ENCODE results near the gene CFAP410. TPM values are rescaled to one million over a fixed set of nuclear protein-coding genes. Genes with fewer than 3 reads are reported as not detected.

CFAP410 gene
- total RNA-seq, 1 donor from 2014 or later: 20.6 TPM

- peaks cover 8% of the 10 kb centered on the region for H3K9me3 Mint-ChIP-seq (ENCODE audit: unreplicated experiment)
- no peaks in the 10 kb centered on the region for H3K36me3 Mint-ChIP-seq (ENCODE audit: unreplicated experiment)
- no peak for TF ChIP-seq CTCF (IDR thresholded peaks at IDR 0.05; ENCODE audit: partially characterized antibody, unreplicated experiment)
- DNase-seq: no peak
- H3K4me3 Mint-ChIP-seq (ENCODE audit: unreplicated experiment): no peak overlapping the region
- peaks cover 20% of the 10 kb centered on the region for H3K4me1 Mint-ChIP-seq (ENCODE audit: low read depth, unreplicated experiment)
- peaks cover 17% of the 10 kb centered on the region for H3K27me3 Mint-ChIP-seq (ENCODE audit: unreplicated experiment)
- H3K27ac Mint-ChIP-seq (ENCODE audit: unreplicated experiment): no peak overlapping the region
These were observed 5.5 kb downstream of the CFAP410 start for GRCh38 chr21:44333509-44334328.

GRCh38 chr21:44332965-44333364, 6.2 kb downstream of the CFAP410 start:
- no peak overlapping the region for H3K4me3 Mint-ChIP-seq (ENCODE audit: unreplicated experiment)
- no peak for TF ChIP-seq CTCF (IDR thresholded peaks at IDR 0.05; ENCODE audit: partially characterized antibody, unreplicated experiment)
- peaks cover 8% of the 10 kb centered on the region for H3K9me3 Mint-ChIP-seq (ENCODE audit: unreplicated experiment)
- no peak overlapping the region for H3K27ac Mint-ChIP-seq (ENCODE audit: unreplicated experiment)
- no peaks in the 10 kb centered on the region for H3K36me3 Mint-ChIP-seq (ENCODE audit: unreplicated experiment)
- no peak for DNase-seq
- peaks cover 16% of the 10 kb centered on the region for H3K27me3 Mint-ChIP-seq (ENCODE audit: unreplicated experiment)
- peaks cover 20% of the 10 kb centered on the region for H3K4me1 Mint-ChIP-seq (ENCODE audit: low read depth, unreplicated experiment)

GRCh38 chr21:44332383-44332782, 6.8 kb downstream of the CFAP410 start:
- no peaks in the 10 kb centered on the region for H3K36me3 Mint-ChIP-seq (ENCODE audit: unreplicated experiment)
- no peak for TF ChIP-seq CTCF (IDR thresholded peaks at IDR 0.05; ENCODE audit: partially characterized antibody, unreplicated experiment)
- H3K27me3 Mint-ChIP-seq (ENCODE audit: unreplicated experiment): peaks cover 14% of the 10 kb centered on the region
- peaks cover 6% of the 10 kb centered on the region for H3K9me3 Mint-ChIP-seq (ENCODE audit: unreplicated experiment)
- H3K4me1 Mint-ChIP-seq (ENCODE audit: low read depth, unreplicated experiment): peaks cover 14% of the 10 kb centered on the region
- H3K27ac Mint-ChIP-seq (ENCODE audit: unreplicated experiment): no peak overlapping the region
- H3K4me3 Mint-ChIP-seq (ENCODE audit: unreplicated experiment): no peak overlapping the region
- no peak for DNase-seq

GRCh38 chr21:44331650-44332307, 7.4 kb downstream of the CFAP410 start:
- Mint-ChIP-seq H3K27me3 (ENCODE audit: unreplicated experiment) (peaks cover 13% of the 10 kb centered on the region), H3K9me3 (ENCODE audit: unreplicated experiment) (peaks cover 6% of the 10 kb centered on the region), H3K4me3 (ENCODE audit: unreplicated experiment) (peak overlapping the region; percentile 55), H3K4me1 (ENCODE audit: low read depth, unreplicated experiment) (peaks cover 8% of the 10 kb centered on the region), H3K27ac (ENCODE audit: unreplicated experiment) (peak overlapping the region; percentile 65), H3K36me3 (ENCODE audit: unreplicated experiment) (no peaks in the 10 kb centered on the region)
- no peak for TF ChIP-seq CTCF (IDR thresholded peaks at IDR 0.05; ENCODE audit: partially characterized antibody, unreplicated experiment)
- DNase-seq: peak; percentile 65

GRCh38 chr21:44331209-44331608, 8.0 kb downstream of the CFAP410 start:
- H3K4me3 Mint-ChIP-seq (ENCODE audit: unreplicated experiment): peak overlapping the region; percentile 55
- peaks cover 13% of the 10 kb centered on the region for H3K27me3 Mint-ChIP-seq (ENCODE audit: unreplicated experiment)
- no peak for DNase-seq
- TF ChIP-seq CTCF (IDR thresholded peaks at IDR 0.05; ENCODE audit: partially characterized antibody, unreplicated experiment): no peak
- no peak overlapping the region for H3K27ac Mint-ChIP-seq (ENCODE audit: unreplicated experiment)
- H3K4me1 Mint-ChIP-seq (ENCODE audit: low read depth, unreplicated experiment): peaks cover 7% of the 10 kb centered on the region
- H3K9me3 Mint-ChIP-seq (ENCODE audit: unreplicated experiment): peaks cover 6% of the 10 kb centered on the region
- H3K36me3 Mint-ChIP-seq (ENCODE audit: unreplicated experiment): no peaks in the 10 kb centered on the region
